ENCODE results near the gene DCTD.

The DCTD gene

GRCh38 chr4:182842104-182842600 lies 75.0 kb downstream of the DCTD start:
- no peaks in the 10 kb centered on the region for H3K9me2 ChIP-seq (replicated peaks; ENCODE audit: insufficient read depth, low read length)
- H3F3A ChIP-seq (ENCODE audit: insufficient read depth) = no peaks in the 10 kb centered on the region
- H3K4me3 ChIP-seq (ENCODE audit: insufficient read depth, low read length, poor library complexity, severe bottlenecking) = no peak overlapping the region
- TF ChIP-seq EZH2phosphoT487 (conservative IDR thresholded peaks at IDR 0.05; ENCODE audit: low read length) (no peak), CTCF (IDR thresholded peaks at IDR 0.05; ENCODE audit: insufficient read depth, low read length, poor library complexity, severe bottlenecking) (no peak)
- H3K27ac ChIP-seq (ENCODE audit: low read depth, low read length) = no peak overlapping the region
- no peaks in the 10 kb centered on the region for H3K27me3 ChIP-seq (ENCODE audit: low read length)
- H3K36me3 ChIP-seq (ENCODE audit: low read length) = no peaks in the 10 kb centered on the region
- H4K20me1 ChIP-seq (ENCODE audit: low read depth, low read length) = no peaks in the 10 kb centered on the region
- no peak overlapping the region for H2AFZ ChIP-seq (ENCODE audit: low read depth, low read length, severe bottlenecking)
- no peak overlapping the region for H3K4me2 ChIP-seq (ENCODE audit: low read depth, low read length, poor library complexity, severe bottlenecking)
- H3K9ac ChIP-seq (ENCODE audit: low read length) = no peak overlapping the region
- no peaks in the 10 kb centered on the region for H3K9me3 ChIP-seq (ENCODE audit: insufficient read depth, low read length)
- H3K79me2 ChIP-seq (ENCODE audit: insufficient read depth, low read length) = no peaks in the 10 kb centered on the region

DNA sequence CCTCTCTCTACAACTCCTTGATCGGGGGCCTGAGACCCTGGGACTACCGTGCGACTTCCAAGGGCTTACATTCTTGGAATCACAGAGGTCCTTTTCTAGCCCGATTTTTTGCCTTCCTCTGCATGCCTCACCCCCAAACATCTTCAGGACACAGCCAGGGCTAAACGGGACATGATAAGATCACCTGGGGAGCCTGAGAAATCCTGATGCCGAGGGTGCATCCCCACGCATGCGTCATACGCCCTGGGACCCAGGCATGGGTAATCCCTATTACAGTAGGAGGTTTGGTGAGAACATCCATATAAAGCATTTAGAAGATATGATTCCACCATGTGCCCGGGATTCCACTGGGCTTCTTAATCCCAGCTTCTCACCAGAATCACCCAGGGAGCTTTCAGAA lies 77.1 kb downstream of the DCTD start:
- no peak overlapping the region for H2AFZ ChIP-seq (ENCODE audit: low read depth, low read length, severe bottlenecking)
- H3K27ac ChIP-seq (ENCODE audit: low read depth, low read length) = no peak overlapping the region
- no peaks in the 10 kb centered on the region for H3K27me3 ChIP-seq (ENCODE audit: low read length)
- H3K36me3 ChIP-seq (ENCODE audit: low read length) = no peaks in the 10 kb centered on the region
- no peaks in the 10 kb centered on the region for H3K9me3 ChIP-seq (ENCODE audit: insufficient read depth, low read length)
- H4K20me1 ChIP-seq (ENCODE audit: low read depth, low read length) = no peaks in the 10 kb centered on the region
- no peak for TF ChIP-seq CTCF (IDR thresholded peaks at IDR 0.05; ENCODE audit: insufficient read depth, low read length, poor library complexity, severe bottlenecking)
- no peak for TF ChIP-seq EZH2phosphoT487 (conservative IDR thresholded peaks at IDR 0.05; ENCODE audit: low read length)
- no peak overlapping the region for H3K4me2 ChIP-seq (ENCODE audit: low read depth, low read length, poor library complexity, severe bottlenecking)
- H3F3A ChIP-seq (ENCODE audit: insufficient read depth) = no peaks in the 10 kb centered on the region
- no peak overlapping the region for H3K9ac ChIP-seq (ENCODE audit: low read length)
- no peak overlapping the region for H3K4me3 ChIP-seq (ENCODE audit: insufficient read depth, low read length, poor library complexity, severe bottlenecking)
- H3K79me2 ChIP-seq (ENCODE audit: insufficient read depth, low read length) = no peaks in the 10 kb centered on the region
- no peaks in the 10 kb centered on the region for H3K9me2 ChIP-seq (replicated peaks; ENCODE audit: insufficient read depth, low read length)

All from SU-DHL-6 (cell line).